Ovary (tissue), 9 donors: Measurements from ENCODE around the gene CSTF3. TPM values are rescaled to one million over a fixed set of nuclear protein-coding genes. Genes with fewer than 3 reads are reported as not detected.

ENCODE experiments used
- DNase-seq, 5 donors: peaks; one replicate each; pipeline ENCODE4 v3.0.0-alpha.2; 2019 to 2020
- H3K27ac ChIP-seq, 2 donors: fragments of 200-600 bp; one replicate each; pipeline versions ENCODE4 v1.5.1 to v1.8.0; 2019 to 2022
- H3K27me3 ChIP-seq: fragments of 200-600 bp; one replicate; pipeline ENCODE4 v1.8.0; 2022
- H3K36me3 ChIP-seq: fragments of 200-600 bp; sonication (generic); one replicate; pipeline ENCODE4 v1.5.1; 2019
- H3K4me1 ChIP-seq: one replicate; pipeline ENCODE4 v1.8.1; 2013; ENCODE audit warnings: mild to moderate bottlenecking, moderate library complexity; ENCODE audit not compliant: insufficient read depth
- H3K4me3 ChIP-seq: fragments of 200-600 bp; sonication (generic); one replicate; pipeline ENCODE4 v1.5.1; 2017
- H3K9me3 ChIP-seq, 2 donors: fragments of 200-600 bp in 1 of 2; sonication (generic) in 1 of 2; one replicate each; pipeline versions ENCODE4 v1.5.1 to v1.8.1; 2013 to 2019; ENCODE audit warnings: mild to moderate bottlenecking in 1 of 2, moderate library complexity in 1 of 2
- EP300 ChIP-seq: sonication (generic); formaldehyde crosslinking; IDR thresholded peaks from one replicate; pipeline ENCODE4 v1.6.1; 2017; ENCODE audit warnings: antibody characterized with exemption
- POLR2A ChIP-seq: fragments of 450-650 bp; IDR thresholded peaks from one replicate; pipeline ENCODE4 v1.6.1; 2017; ENCODE audit warnings: antibody characterized with exemption, mild to moderate bottlenecking, moderate library complexity
- WGBS, 3 donors: extraction: QIAGEN DNeasy Blood & Tissue Kit in 1 of 3; methylation state at CpG; one replicate each; pipeline versions ENCODE4 v1.1.5 to v1.1.7; 2013 to 2017; 5-methylcytosine and 5-hydroxymethylcytosine counted together
- intact Hi-C, 4 donors: fragments of 100-400 bp; cut with DNase I; formaldehyde crosslinking; loops; one replicate each; pipeline versions ENCODE4 v1.11.0 to v1.15.1; 2022 to 2023
- polyA plus RNA-seq, 2 donors: library from polyadenylated mRNA; stranded (reverse); fragments of 200-250 nt in 1 of 2; fragments of 350-450 nt in 1 of 2; fragmentation: Illumina TruSeq in 1 of 2; extraction: RNeasy Lipid Tissue Mini Kit (QIAGEN cat#74804) in 1 of 2; gene quantifications; one replicate each; pipeline ENCODE4 v1.2.3, GENCODE V29; 2013 to 2014
- total RNA-seq, 7 donors: library from RNA; depleted of rRNA in 2 of 7; stranded (reverse); fragments of >200 nt in 2 of 7; fragmentation: NEBNext Ultra II Directional in 3 of 7; extraction: Animal tissue kit (Norgen Biotek cat#: 25700) in 3 of 7; gene quantifications; one replicate each; pipeline versions ENCODE4 v1.1.0 to v1.2.4, GENCODE V29; 2016 to 2023
- TF ChIP-seq, protein P1 (sequence below), 3 donors: fragments of 450-650 bp in 2 of 3; fragments of 200-600 bp in 1 of 3; IDR thresholded peaks; one replicate each; pipeline versions ENCODE4 v1.5.1 to v1.8.0; 2016 to 2022; ENCODE audit warnings: antibody characterized with exemption in 3 of 3, mild to moderate bottlenecking in 1 of 3
- donor health status: DM: no; HTN: no; CAD: no; lungs with moderate emphysema.
- donor health status: DM: no; HTN: no; CAD: no.
- donor health status: Bipolar disorder and iron deficiency.
- donor health status: DM: yes; HTN: yes; CAD: no.
- donor health status: DM: no; HTN: no; CAD: no.
- donor health status: DM: yes; HTN: yes; CAD: no.

The CSTF3 gene
- total and polyA plus RNA-seq, 9 donors = 7.4 to 28.8 (median 23.7) TPM

DNA sequence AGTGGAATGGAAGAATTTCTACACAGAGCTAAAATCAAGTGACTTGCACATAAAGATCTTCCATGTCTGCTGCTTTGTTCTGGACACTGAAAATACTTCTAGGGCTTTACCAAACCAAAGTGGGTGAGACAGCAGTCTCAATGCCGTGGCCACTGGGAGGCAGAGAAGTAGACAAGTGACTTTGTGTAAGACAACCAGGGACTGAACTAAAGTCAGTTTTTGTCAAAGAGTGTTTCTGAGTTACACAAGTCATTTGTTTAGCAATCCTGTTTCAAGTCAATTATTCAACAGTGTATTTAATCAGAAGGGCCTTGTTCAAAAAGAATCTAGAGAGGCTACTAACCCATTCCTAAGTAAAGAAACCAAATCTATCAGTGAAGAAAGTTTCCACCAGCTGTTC, 75.3 kb downstream of the CSTF3 start:
- H3K27me3 ChIP-seq = no peaks in the 10 kb centered on the region
- no peak for DNase-seq
- H3K27ac ChIP-seq = no peak overlapping the region
- no peaks in the 10 kb centered on the region for H3K9me3 ChIP-seq
- H3K4me1 ChIP-seq = no peaks in the 10 kb centered on the region
- WGBS, 3 donors = 87 to 91% (median 90%) methylated on average over 1 of the region's 1 CpG
- H3K36me3 ChIP-seq = no peaks in the 10 kb centered on the region
- intact Hi-C loops = no loop called here
- no peak overlapping the region for H3K4me3 ChIP-seq
- TF ChIP-seq POLR2A (no peak), EP300 (no peak)
- TF ChIP-seq, protein P1, sequence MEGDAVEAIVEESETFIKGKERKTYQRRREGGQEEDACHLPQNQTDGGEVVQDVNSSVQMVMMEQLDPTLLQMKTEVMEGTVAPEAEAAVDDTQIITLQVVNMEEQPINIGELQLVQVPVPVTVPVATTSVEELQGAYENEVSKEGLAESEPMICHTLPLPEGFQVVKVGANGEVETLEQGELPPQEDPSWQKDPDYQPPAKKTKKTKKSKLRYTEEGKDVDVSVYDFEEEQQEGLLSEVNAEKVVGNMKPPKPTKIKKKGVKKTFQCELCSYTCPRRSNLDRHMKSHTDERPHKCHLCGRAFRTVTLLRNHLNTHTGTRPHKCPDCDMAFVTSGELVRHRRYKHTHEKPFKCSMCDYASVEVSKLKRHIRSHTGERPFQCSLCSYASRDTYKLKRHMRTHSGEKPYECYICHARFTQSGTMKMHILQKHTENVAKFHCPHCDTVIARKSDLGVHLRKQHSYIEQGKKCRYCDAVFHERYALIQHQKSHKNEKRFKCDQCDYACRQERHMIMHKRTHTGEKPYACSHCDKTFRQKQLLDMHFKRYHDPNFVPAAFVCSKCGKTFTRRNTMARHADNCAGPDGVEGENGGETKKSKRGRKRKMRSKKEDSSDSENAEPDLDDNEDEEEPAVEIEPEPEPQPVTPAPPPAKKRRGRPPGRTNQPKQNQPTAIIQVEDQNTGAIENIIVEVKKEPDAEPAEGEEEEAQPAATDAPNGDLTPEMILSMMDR (IDR thresholded peaks at IDR 0.05) = no peak

DNA sequence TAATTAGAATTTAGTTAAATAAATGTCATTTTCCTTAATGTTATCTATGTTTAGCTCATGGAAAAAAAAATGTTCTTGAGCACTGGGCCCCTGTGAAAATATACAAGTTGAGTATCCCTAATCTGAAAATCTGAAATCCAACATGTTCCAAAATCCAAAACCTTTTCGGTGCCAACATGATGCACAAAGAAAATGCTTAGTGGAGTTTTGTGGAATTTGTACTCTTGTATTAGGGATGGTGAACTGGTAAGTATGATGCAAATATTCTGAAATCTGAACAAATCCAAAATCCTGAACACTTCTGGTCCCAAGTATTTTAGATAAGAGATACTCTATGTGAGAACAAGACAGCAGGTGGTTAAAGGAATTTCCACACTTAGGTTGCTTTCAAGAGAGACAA, 77.4 kb downstream of the CSTF3 start:
- H3K36me3 ChIP-seq = no peaks in the 10 kb centered on the region
- H3K4me1 ChIP-seq = no peaks in the 10 kb centered on the region
- TF ChIP-seq EP300 = no peak
- TF ChIP-seq, protein P1 (IDR thresholded peaks at IDR 0.05) = no peak
- TF ChIP-seq POLR2A = no peak
- H3K4me3 ChIP-seq = no peak overlapping the region
- H3K27ac ChIP-seq = no peak overlapping the region
- no peaks in the 10 kb centered on the region for H3K27me3 ChIP-seq
- no peak for DNase-seq
- intact Hi-C loops = no loop called here
- no peaks in the 10 kb centered on the region for H3K9me3 ChIP-seq
- 81 to 90% (median 88%) methylated on average over 1 of the region's 1 CpG for WGBS, 3 donors

DNA sequence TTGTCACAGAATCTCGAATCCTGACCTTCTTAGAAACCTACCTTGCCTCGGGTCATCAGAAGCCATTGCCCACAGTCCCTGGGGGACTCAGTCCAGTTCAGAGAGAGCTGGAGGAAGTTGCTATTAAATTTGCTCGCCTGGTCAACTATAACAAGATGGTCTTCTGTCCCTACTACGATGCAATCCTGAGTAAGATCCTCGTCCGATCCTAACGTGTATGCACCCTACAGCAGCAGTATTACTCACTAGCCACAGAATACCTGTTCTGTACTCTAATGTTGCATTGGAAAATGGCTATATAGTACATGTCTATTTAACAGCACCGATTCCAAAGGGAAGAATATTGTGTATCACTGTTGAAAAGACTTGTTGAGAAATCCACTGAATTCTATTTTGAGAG, 88.8 kb downstream of the CSTF3 start:
- Histone ChIP-seq H3K27me3 (no peaks in the 10 kb centered on the region), H3K9me3 (no peaks in the 10 kb centered on the region)
- intact Hi-C loops = no loop called here

DNA sequence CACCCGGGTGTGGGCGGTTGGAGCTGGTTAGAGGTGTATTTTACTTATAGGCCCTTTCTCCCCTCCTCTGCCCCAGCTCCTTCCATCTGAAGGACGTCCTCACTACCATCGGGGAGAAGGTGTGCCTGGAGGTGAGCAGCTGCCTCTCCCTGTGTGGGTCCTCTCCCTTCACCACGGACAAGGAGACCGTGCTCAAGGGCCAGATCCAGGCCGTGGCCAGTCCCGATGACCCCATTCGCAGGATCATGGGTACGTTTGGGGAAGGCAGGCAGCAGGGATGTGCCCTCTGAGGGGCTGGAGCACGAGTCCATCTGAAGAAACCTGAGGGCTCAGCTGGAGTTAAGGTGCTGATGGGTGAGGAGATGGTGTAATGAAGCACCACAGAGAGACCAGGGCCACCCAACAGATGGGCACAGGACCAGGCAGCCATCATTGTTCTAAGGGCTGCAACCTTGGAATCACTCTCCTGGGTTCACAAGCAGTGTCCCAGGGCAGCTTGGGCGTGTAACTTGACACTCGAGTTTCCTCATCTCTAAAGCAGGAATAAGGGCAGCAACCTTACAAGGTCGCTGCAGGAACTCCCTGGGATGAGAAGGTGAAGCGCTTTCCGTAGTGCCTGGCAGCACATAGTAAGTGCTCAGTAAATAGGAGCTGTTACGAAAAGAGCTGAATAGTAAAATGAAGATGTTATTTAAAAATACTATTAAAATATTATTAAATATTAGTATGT, 92.5 kb downstream of the CSTF3 start:
- WGBS, 3 donors = 92 to 94% (median 93%) methylated on average over 17 of the region's 17 CpGs
- TF ChIP-seq, protein P1 (IDR thresholded peaks at IDR 0.05) = no peak
- Histone ChIP-seq H3K9me3 (no peaks in the 10 kb centered on the region), H3K4me3 (no peak overlapping the region), H3K27ac (no peak overlapping the region), H3K4me1 (no peaks in the 10 kb centered on the region), H3K27me3 (no peaks in the 10 kb centered on the region), H3K36me3 (no peaks in the 10 kb centered on the region)
- intact Hi-C loops = loop anchor here (5.0 to 10.0 kb wide), 3 partner anchors 101 to 106 kb away; no protein-coding TSS in a partner anchor
- no peak for DNase-seq

More for the DNA sequence above, 88.8 kb downstream of the CSTF3 start:
- H3K4me3 ChIP-seq = no peak overlapping the region
- WGBS, 3 donors = 81 to 86% (median 84%) methylated on average over 8 of the region's 8 CpGs
- no peak for DNase-seq
- no peak overlapping the region for H3K27ac ChIP-seq
- TF ChIP-seq, protein P1 (IDR thresholded peaks at IDR 0.05) = no peak
- TF ChIP-seq EP300 = no peak
- TF ChIP-seq POLR2A = no peak
- no peaks in the 10 kb centered on the region for H3K36me3 ChIP-seq
- H3K4me1 ChIP-seq = no peaks in the 10 kb centered on the region
